OCI-LY7 (cell line): ENCODE results near the gene TEX14. TPM values are rescaled to one million over a fixed set of nuclear protein-coding genes. Genes with fewer than 3 reads are reported as not detected.

Experiments used
- BruUV-seq: library from RNA; stranded (reverse); fragments of 400-500 nt; replicated peaks from 2 replicates; lab custom pipeline; 2021; lab: Mats Ljungman, UMichigan
- CTCF ChIA-PET: fragments of 300-600 bp; sonication (Branson Sonifier 250); formaldehyde crosslinking; loops from one replicate; lab custom pipeline; 2022; ENCODE audit warnings: antibody characterized with exemption; ENCODE audit not compliant: unreplicated experiment; lab: Charles Lee
- POLR2A ChIA-PET: fragments of 300-600 bp; sonication (Branson Sonifier 250); formaldehyde crosslinking; loops from one replicate; lab custom pipeline; 2022; ENCODE audit warnings: antibody characterized with exemption; lab: Charles Lee
- DNase-seq: peaks from one replicate; pipeline ENCODE4 v3.0.0-alpha.2; 2015; ENCODE audit warnings: low spot score
- H2AFZ ChIP-seq: fragments of 200-600 bp; sonication (generic), shearing (Covaris generic); 2 replicates; pipeline ENCODE4 v1.6.1; 2014; ENCODE audit warnings: mild to moderate bottlenecking, antibody characterized with exemption, low read length, moderate library complexity
- H3K27ac ChIP-seq: fragments of 200-600 bp; sonication (generic); 2 replicates; pipeline ENCODE4 v1.5.1; 2014; ENCODE audit warnings: mixed run types, low read depth, mild to moderate bottlenecking, moderate library complexity, low read length, inconsistent platforms; ENCODE audit not compliant: poor library complexity, severe bottlenecking
- H3K36me3 ChIP-seq: fragments of 200-600 bp; sonication (generic); 2 replicates; pipeline ENCODE4 v1.6.1; 2014; ENCODE audit warnings: mild to moderate bottlenecking, antibody characterized with exemption, low read length, moderate library complexity, mixed read lengths; ENCODE audit not compliant: insufficient read depth
- H3K4me1 ChIP-seq: fragments of 200-600 bp; sonication (generic); 2 replicates; pipeline ENCODE4 v1.5.1; 2014; ENCODE audit warnings: mild to moderate bottlenecking, low read length; ENCODE audit not compliant: insufficient read depth, poor library complexity, severe bottlenecking
- H3K4me2 ChIP-seq: fragments of 200-600 bp; sonication (generic); 2 replicates; pipeline ENCODE4 v1.6.1; 2014; ENCODE audit warnings: mild to moderate bottlenecking, low read length
- H3K4me3 ChIP-seq: fragments of 200-600 bp; sonication (generic); 2 replicates; pipeline ENCODE4 v1.5.1; 2014; ENCODE audit warnings: mild to moderate bottlenecking, low read depth, low read length; ENCODE audit not compliant: poor library complexity, severe bottlenecking
- H3K79me2 ChIP-seq: fragments of 200-600 bp; sonication (generic); 2 replicates; pipeline ENCODE4 v1.6.1; 2016; ENCODE audit warnings: low read depth, mild to moderate bottlenecking, low read length, moderate library complexity, mixed read lengths; ENCODE audit not compliant: insufficient read depth
- H3K9me2 ChIP-seq: fragments of 200-600 bp; sonication (generic); 2 replicates; pipeline ENCODE4 v1.6.1; 2016; ENCODE audit warnings: mild to moderate bottlenecking, low read length, mixed read lengths; ENCODE audit not compliant: insufficient read depth
- H3K9me3 ChIP-seq: fragments of 200-600 bp; sonication (generic); 2 replicates; pipeline ENCODE4 v1.6.1; 2014; ENCODE audit warnings: mild to moderate bottlenecking, mixed run types, low read length, mixed read lengths
- H4K20me1 ChIP-seq: fragments of 200-600 bp; sonication (generic); 2 replicates; pipeline ENCODE4 v1.6.1; 2014; ENCODE audit warnings: mild to moderate bottlenecking, antibody characterized with exemption, low read length, moderate library complexity, mixed read lengths; ENCODE audit not compliant: insufficient read depth
- EZH2phosphoT487 ChIP-seq: fragments of 200-600 bp; sonication (generic); IDR thresholded peaks from 2 replicates; pipeline ENCODE4 v1.6.1; 2018; ENCODE audit warnings: low read depth, borderline replicate concordance, mild to moderate bottlenecking, mixed run types, antibody characterized with exemption, low read length, moderate library complexity, mixed read lengths
- intact Hi-C: fragments of 100-400 bp; cut with micrococcal nuclease; formaldehyde crosslinking; loops from one replicate; pipeline ENCODE4 v1.10.0; 2022; ENCODE audit not compliant: unreplicated experiment
- total RNA-seq, 2 experiments: library from RNA; depleted of rRNA in 1 of 2; stranded (reverse); fragments of >200 nt in 1 of 2; shearing (Covaris generic) in 1 of 2; gene quantifications; 2 replicates each; pipeline ENCODE4 v1.2.3, GENCODE V29; 2014 to 2022
- TF ChIP-seq, protein P1 (sequence below): fragments of 200-600 bp; sonication (generic); conservative IDR thresholded peaks from 2 replicates; pipeline ENCODE4 v1.5.1; 2014; ENCODE audit warnings: mild to moderate bottlenecking, antibody characterized with exemption, low read length, moderate library complexity, mixed read lengths

TEX14 gene
- total RNA-seq, 2 experiments from 2014 or later, result 0.69 to 2.3 TPM

DNA sequence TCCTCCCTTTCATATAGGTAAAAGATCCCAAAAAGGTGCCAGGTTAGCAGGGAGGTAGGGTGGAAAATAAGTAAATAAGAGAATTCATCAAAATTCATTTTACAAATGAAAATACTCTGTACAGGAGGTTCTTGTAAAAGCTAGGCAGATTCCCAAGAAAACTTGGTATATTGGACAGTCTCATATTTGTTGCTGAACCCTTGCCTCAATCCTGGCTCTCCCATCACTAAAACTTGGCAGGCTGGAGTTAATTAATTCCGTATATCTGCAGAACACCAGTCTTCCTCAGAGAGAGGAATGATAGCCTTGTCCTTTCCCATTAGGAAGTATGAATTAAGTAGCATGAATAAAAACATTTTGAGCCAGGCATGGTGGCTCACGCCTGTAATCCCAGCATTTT is 111.2 kb downstream of the TEX14 start:
- no TSS peak for BruUV-seq
- POLR2A ChIA-PET, result interaction anchor here (2.8 kb wide), 1 partner anchor 51 kb away, joined by 10 read pairs; no protein-coding TSS in a partner anchor

DNA sequence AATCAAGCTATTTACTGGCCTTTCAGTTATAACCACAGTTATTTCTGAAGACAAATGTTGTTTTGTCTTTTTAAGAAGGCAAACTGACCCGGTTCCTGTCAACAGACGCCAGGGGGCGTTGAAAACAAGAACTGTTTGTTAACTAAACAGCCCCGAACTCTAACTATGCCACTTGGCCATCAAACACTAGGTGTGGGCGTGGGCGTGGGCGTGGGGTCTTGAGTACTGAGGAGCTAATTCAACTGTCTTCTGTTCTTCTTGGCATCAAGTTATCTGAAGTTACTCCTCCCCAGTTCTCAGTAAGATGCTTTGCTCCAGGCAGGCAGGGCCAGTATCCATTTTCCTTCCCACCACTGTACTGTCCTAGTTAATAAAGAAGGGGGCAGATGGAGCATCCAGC is 114.1 kb downstream of the TEX14 start:
- Histone ChIP-seq H3K9me2 (no peaks in the 10 kb centered on the region), H3K36me3 (no peaks in the 10 kb centered on the region), H3K4me1 (peaks cover 11% of the 10 kb centered on the region), H3K79me2 (no peaks in the 10 kb centered on the region), H4K20me1 (no peaks in the 10 kb centered on the region), H3K27ac (no peak overlapping the region), H3K9me3 (no peaks in the 10 kb centered on the region; the same call in 1 of the 2 replicates), H2AFZ (peak overlapping the region; percentile 39; the same call in 1 of the 2 replicates), H3K4me3 (no peak overlapping the region), H3K4me2 (no peak overlapping the region)
- DNase-seq, result peak; percentile 79
- ChIA-PET CTCF (interaction anchor here (0.5 to 1.5 kb wide), 3 partner anchors 10 to 146 kb away, joined by 3 to 6 read pairs (median 3); no protein-coding TSS in a partner anchor), POLR2A (interaction anchor here (1.4 to 1.6 kb wide), 4 partner anchors 22 to 54 kb away, joined by 3 to 7 read pairs (median 4); no protein-coding TSS in a partner anchor)
- intact Hi-C loops, result no loop called here
- TF ChIP-seq EZH2phosphoT487, result no peak
- TF ChIP-seq, protein P1, sequence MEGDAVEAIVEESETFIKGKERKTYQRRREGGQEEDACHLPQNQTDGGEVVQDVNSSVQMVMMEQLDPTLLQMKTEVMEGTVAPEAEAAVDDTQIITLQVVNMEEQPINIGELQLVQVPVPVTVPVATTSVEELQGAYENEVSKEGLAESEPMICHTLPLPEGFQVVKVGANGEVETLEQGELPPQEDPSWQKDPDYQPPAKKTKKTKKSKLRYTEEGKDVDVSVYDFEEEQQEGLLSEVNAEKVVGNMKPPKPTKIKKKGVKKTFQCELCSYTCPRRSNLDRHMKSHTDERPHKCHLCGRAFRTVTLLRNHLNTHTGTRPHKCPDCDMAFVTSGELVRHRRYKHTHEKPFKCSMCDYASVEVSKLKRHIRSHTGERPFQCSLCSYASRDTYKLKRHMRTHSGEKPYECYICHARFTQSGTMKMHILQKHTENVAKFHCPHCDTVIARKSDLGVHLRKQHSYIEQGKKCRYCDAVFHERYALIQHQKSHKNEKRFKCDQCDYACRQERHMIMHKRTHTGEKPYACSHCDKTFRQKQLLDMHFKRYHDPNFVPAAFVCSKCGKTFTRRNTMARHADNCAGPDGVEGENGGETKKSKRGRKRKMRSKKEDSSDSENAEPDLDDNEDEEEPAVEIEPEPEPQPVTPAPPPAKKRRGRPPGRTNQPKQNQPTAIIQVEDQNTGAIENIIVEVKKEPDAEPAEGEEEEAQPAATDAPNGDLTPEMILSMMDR, result peak; percentile 95
- BruUV-seq, result no TSS peak

More for the DNA sequence above, 111.2 kb downstream of the TEX14 start:
- Histone ChIP-seq H3K4me1 (peaks cover 3% of the 10 kb centered on the region), H2AFZ (no peak overlapping the region), H3K27ac (no peak overlapping the region), H4K20me1 (no peaks in the 10 kb centered on the region), H3K79me2 (no peaks in the 10 kb centered on the region), H3K9me2 (no peaks in the 10 kb centered on the region), H3K9me3 (no peaks in the 10 kb centered on the region; the same call in 1 of the 2 replicates), H3K4me2 (no peak overlapping the region), H3K4me3 (no peak overlapping the region), H3K36me3 (no peaks in the 10 kb centered on the region)
- TF ChIP-seq EZH2phosphoT487, result no peak
- TF ChIP-seq, protein P1, result no peak
- no peak for DNase-seq
- intact Hi-C loops, result no loop called here
- CTCF ChIA-PET, result no interaction called here
